RCC 7860 (cell line): Measurements from ENCODE around the gene PTOV1.

Experiments
- DNase-seq: peaks from one replicate; pipeline ENCODE4 v3.0.0-alpha.2; 2015; ENCODE audit warnings: low spot score
- FAIRE-seq: peaks from 2 replicates; lab custom pipeline; 2012; peaks lifted over from hg19 to GRCh38; lab: Jason Lieb, UNC

The PTOV1 gene

GRCh38 chr19:49907745-49908446 is 56.9 kb downstream of the PTOV1 start:
- FAIRE-seq = no peak
- no peak for DNase-seq

GRCh38 chr19:49908480-49909420 is 57.8 kb downstream of the PTOV1 start:
- FAIRE-seq = no peak

GRCh38 chr19:49910179-49910578 is 59.2 kb downstream of the PTOV1 start:
- FAIRE-seq (no peak), DNase-seq (no peak)

More at GRCh38 chr19:49908480-49909420, 57.8 kb downstream of the PTOV1 start:
- DNase-seq = no peak
